NCI-H82 (cell line): Measurements from ENCODE around the gene GSAP.

ENCODE experiments used
- DNase-seq: peaks from one replicate; lab custom pipeline; 2025; lab: John Stamatoyannopoulos, UW

GSAP gene

DNA sequence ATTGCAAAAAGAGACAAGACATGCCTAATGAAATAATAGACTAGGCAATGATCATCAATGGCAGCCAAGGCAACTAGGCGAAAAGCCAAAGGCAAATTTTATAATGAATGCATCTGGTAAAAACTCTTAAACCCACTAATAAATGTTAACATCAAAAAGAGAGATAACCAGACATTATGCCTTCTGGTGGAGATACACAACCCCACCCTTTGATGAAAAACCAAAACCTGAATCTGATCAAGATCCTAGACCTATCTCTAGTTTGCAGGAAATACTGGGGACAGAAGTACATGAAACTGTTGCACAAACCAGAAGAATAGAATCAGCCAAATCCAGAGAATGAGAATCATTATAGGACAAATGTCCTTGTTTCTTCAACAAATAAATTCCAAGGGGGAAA, 22.0 kb upstream of the GSAP start:
- DNase-seq, result no peak

- DNase-seq, result no peak
Observed at GRCh38 chr7:77434570-77435275, 18.6 kb upstream of the GSAP start.

DNA sequence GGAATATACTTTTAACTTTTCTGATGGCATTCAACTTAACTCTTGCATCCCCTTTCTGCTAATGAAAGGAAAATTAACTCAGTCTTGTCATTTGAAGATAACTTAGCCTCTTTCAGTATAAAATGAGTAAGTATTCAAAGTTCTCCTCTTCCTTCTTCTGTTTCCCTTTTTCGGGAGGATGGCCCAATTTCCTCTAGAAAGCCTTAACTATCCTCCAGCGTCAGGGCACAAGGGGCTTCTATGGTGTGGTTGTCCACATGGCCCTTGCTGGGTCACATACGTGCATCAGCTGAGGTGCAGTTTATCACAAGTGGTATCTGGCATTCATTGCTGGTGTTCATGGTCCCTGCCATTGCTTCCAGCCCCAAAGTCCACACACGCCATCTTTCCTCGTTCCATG, 17.8 kb upstream of the GSAP start:
- DNase-seq, result no peak

GRCh38 chr7:77430927-77431326, 14.8 kb upstream of the GSAP start:
- no peak for DNase-seq

- no peak for DNase-seq
Observed at GRCh38 chr7:77428777-77429231, 12.7 kb upstream of the GSAP start.

DNA sequence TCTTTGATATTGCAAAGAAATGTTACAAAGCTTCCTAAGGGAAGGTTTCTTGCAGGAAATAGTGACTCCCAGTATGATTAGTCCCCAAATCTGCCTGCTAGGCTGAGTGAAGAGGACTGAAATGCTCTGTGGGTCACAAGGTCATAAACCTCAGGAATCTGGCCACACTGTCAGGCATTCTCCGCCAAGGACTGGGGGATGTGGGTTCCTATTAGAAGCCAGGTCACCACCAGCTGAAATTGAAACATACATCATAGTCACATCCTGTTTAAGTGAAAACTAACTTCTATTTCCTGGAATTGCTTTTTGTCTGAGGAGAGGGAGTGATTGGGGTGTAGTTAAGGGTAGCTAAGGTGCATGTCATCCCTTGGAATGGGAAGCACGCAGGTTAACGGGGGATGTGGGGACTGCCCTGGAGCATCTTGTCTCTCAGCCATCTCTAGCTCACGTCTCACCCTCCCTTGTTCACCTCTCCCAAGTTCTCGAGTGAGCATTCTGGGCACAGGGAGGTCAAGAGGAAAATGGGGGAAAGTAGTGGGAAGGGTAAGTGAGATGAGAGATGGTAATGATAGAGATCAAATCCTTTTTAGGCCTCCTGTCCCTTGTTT, 12.0 kb upstream of the GSAP start:
- no peak for DNase-seq

DNA sequence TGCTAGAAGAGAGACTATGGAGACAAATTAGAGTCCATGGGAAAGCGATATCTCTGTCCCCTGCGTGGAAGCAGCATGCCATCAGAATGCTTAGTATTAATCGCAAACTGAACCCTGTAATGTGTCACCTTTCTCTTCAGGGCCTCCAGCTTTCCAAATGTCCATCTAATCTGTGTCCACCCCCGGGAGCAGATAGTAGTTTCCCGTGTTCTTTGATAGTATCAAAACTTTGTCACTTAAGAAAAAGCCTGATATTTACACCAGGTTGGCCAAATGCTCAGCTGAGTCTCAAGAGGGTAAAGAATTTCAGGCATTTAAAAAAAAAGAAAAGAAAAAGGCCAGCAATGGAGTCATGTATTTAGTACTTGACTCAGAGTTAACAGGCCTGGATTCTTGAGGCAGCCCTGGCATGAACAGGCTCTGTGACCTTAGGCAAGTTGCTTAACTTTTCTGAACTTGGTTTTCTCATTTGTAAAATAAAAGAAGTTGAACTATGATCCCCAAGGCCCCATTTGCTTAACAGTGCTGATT, 10.4 kb upstream of the GSAP start:
- no peak for DNase-seq

GRCh38 chr7:77426052-77426404, 9.9 kb upstream of the GSAP start:
- no peak for DNase-seq

DNA sequence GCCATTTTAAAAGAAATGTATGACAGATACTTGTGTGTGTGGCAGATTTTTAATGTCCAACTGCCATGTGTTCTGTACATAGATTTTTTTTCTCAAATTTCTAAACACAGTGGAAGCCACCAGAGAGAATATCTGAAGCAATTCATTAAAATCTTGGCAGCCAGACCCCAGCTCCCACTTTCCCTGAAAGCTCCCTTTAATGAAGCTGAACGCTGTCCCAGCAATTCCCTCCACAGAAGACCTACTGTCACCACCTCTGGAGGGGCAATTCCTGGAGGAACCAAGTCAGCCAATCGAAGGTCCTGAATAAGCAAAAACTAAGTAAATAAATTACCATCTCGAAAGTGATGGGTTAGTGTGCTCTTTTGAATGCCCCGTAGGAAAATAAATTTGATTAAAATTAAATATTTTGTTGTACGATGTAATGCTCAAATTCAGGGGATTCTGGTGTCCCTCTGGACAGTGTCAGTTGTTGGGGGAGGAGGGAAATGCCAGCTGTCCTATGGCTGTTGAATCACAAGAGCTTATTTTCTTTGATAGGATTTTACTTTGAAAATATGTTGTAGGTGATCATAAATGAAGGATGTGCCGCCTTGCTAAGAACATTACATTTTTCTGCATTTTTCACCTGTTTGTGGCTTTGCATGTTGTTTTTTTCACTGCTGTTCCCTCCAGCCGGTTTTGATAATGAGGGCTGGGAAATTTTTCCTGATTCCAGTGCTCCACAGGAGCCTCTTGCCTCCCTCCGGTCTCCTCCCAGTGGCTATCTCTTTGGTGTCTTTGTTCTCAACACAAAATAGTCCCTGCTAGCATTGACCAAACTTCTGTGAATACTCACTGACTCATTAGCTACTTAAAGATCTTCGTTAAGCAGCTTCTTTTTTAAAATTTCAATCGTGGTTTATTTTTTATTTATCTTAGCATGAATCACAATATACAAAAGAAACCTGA, 9.2 kb upstream of the GSAP start:
- DNase-seq, result peak; percentile 37

GRCh38 chr7:77422500-77422899, 6.4 kb upstream of the GSAP start:
- no peak for DNase-seq

DNA sequence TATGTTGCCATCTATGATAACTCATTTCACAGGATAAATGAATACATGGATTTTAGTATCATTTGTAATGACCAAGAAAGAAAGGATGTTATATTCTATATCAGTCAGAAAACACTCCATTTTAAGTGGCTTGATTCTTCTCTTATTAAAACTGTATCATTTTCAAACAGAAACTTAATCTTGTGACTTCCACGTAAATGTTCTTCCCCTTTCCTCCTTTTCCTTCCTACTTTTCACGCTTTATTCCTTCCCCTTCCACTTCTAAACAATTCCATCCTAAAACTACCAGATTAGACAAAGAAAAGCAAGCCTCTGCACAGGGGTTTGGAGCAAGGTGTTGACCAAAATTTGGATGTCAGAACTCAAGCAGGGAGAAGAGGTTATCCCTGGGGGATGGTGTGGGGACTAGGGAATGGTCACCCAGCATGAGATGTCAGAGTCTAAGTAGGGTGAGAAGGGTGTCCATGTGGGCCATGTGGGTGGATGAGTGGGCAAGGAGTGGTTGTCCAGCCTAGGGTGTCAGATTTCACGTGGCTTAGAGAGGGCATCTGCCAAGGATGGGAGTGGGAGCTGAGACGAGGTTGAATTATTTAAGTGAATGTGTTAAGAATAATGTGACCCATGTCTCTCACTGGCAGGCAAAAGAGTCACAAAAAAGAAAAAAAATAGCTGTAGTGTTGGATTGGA, 5.0 kb upstream of the GSAP start:
- no peak for DNase-seq

- no peak for DNase-seq
Observed at GRCh38 chr7:77420438-77420837, 4.3 kb upstream of the GSAP start.

- no peak for DNase-seq
Observed at GRCh38 chr7:77419102-77419501, 3.0 kb upstream of the GSAP start.

DNA sequence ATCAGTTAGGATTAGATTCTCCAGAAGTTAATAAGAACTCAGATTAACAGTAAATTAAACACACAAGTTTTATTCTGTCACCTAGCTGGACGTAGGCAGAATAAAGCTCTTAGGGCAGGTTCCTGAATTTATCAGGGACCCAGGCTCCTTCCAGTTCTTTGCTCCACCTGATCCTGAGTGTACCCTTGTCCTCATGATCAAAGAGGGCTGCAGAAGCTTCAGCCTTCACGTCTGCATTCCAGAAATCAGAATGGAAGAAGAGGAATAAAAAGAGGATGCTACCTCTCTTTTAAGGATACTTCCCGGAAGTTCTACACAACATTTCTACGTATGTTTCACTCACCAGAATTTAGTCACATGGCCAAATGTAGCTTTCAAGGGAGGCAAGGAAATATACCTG, 1.7 kb upstream of the GSAP start:
- DNase-seq, result no peak

- DNase-seq, result no peak
Observed at GRCh38 chr7:77416621-77417371, 647 bp upstream of the GSAP start.

DNA sequence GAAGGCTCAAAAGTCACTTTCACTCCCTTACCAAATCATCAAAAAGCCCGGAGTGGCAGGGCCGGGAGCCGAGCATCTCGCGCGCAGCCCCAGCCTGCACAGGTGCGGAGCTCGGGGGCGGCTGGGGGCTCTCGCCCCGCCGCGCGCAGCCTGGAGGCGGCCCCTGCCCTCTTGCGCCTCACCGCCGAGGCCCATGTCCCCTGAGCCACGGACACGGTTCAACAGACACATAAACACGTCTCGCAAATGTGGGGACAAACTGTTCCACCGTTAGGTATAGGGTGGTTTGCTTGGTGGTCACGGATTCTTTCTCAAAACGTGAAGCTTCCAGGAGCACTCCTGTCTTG, 700 bp downstream of the GSAP start:
- DNase-seq, result no peak

- DNase-seq, result no peak
Observed at GRCh38 chr7:77413861-77414424, 2.2 kb downstream of the GSAP start.

GRCh38 chr7:77413128-77413527, 3.0 kb downstream of the GSAP start:
- DNase-seq, result no peak

- no peak for DNase-seq
Observed at GRCh38 chr7:77409739-77410547, 6.2 kb downstream of the GSAP start.
